GM18861 (cell line): Measurements from ENCODE around the gene IP6K3.
A peak's percentile ranks its signal among the peaks of the same experiment; 100 is the strongest.

Experiments
- ATAC-seq: cut with Tn5 transposase; IDR thresholded peaks from one replicate; pipeline ENCODE4 v1.9.1; 2021; ENCODE audit not compliant: unreplicated experiment

Gene IP6K3

DNA sequence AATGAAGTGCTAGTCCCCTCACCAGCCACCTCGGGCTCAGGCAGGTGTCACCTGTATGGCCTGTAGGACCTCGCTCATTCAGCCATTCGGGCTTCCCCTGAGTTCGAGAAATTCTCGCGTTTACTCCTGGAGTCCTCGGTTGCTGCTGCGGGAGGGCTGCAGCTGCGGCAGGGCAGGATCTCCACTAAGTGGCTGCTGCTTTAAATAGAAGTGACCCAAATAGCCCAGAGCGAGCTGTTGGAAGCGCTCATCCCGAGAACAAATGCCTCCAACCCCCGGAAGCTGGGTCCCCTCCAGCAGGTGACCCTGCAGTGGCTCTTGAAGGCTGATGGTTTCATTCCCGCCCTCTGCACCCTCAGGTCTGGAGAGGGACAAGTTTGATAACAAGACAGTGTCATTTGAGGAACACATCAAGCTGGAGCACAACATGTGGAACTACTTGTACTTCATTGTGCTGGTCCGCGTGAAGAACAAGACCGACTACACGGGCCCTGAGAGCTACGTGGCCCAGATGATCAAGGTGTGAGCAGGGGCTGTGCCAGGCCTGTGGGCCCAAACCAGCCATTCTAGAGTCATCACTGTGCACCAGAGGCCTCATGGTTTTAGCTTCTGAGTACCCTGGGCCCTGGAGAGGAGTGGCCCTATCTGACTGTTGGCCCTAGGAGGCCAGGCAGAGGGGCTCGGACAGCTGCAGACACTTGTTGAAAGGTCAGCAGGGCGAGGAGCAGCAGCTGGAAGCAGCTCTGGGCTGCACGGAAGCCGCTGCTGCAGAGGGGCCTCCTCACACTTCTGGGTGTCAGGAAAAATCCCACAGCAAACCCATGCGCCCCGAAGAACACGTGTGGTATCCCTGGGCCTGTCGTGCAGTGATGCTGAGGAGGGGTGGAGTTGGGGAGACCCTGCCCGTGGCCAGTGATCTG, 53.3 kb downstream of the IP6K3 start:
- ATAC-seq = no peak

DNA sequence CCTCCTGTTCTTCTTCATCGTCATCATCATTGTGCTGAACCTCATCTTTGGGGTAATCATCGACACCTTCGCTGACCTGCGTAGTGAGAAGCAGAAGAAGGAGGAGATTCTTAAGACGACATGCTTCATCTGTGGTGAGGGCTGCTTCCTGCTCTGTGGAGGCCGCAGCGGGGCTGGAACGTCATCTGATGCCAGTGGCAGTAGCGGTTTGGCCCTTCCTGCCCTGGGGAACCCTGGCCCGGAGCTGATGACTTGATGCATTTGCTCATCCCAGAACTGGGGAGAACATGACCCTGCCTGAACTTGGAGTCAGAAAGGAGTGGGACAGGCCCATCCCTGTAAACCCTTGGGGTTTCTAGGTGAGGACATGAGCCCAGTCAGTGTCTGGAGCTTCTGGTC, 53.9 kb downstream of the IP6K3 start:
- peak; percentile 53 for ATAC-seq

DNA sequence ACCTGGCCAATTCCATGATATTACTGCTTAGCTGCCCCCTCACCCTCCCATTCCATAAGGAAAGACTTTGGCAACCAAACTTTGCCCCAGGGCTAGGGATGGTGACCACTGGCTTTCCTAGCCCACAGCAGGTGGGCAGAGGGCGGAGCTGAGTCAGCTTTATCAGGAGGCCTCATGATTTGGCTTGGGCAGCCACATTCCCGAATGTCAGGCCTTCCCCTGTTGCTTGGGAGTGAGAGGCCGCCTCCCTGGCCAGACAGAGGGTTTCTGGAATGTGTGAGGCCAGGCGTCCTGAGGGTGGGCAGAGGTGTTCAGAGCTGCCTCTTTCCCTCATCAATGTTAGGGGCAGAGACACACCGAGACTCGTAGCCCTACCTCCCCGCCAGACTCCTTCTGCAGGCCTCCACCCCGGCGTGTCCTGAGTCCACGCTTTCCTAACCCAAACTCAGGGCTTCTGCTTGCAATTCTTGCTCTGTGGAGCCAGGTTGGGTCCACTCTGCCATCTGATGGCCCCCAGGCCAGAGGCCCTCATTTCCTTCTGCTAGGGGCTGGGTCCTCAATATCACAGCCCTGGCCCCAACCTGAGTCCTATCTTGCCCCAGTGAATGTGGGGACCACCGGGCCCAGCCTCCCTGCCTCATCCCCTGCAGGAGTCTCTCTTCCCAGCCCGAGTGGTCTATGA, 54.5 kb downstream of the IP6K3 start:
- no peak for ATAC-seq

DNA sequence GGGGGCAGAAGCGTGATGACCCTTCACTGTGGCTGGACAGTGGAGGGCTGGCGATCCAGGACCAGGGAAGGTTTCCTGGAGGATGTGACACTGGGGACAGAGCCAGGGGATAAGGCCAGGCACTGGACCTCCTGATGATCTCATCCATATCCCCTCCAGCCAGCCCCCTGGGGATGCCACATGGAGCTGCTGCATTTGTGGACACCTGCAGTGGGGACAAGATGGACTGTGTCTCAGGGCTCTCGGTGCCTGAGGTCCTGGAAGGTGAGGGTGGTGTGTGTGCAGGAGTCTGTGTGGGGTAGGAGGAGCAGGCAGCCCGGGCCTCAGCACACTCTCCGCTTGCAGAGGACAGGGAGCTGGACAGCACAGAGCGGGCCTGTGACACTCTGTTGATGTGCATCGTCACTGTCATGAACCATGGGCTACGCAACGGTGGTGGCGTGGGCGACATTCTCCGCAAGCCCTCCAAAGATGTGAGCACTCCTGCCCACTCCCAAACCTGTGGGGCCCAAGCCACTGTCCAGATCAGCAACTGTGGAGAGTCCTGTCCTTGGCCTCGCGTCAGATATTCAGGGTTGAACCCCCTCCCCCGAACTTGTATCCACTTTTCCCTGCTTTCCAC, 55.1 kb downstream of the IP6K3 start:
- ATAC-seq = no peak

DNA sequence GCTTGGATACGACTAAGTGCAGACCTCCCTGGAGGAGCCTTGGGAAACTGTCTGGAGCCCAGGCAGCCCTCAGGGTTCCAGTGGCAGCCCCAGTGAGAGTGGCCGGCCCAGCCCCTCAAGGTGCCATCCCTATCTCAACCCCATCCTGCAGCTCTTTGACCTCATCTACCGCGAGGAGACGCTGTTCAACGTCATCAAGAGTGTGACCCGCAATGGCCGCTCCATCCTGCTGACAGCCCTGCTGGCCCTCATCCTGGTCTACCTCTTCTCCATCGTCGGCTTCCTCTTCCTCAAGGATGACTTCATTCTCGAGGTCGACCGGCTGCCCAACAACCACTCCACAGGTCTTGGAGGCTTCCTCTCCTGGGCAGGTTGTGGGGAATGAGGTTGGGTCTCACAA, 55.9 kb downstream of the IP6K3 start:
- no peak for ATAC-seq

DNA sequence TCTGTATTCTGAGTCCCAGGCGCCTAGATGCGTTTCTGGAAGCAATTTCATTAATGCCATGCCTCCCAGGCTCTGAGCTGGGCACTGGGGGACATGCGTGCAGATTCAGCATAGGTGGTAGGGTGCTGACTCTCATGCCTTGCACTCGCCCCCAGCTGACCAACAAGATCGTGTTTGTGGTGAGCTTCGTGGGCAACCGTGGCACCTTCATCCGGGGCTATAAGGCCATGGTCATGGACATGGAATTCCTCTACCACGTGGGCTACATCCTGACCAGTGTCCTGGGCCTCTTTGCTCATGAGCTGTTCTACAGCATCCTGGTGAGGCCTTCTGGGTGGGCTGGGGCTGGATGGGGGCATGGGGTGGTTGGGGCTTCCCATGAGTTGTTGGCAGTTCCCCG, 56.8 kb downstream of the IP6K3 start:
- ATAC-seq = no peak

DNA sequence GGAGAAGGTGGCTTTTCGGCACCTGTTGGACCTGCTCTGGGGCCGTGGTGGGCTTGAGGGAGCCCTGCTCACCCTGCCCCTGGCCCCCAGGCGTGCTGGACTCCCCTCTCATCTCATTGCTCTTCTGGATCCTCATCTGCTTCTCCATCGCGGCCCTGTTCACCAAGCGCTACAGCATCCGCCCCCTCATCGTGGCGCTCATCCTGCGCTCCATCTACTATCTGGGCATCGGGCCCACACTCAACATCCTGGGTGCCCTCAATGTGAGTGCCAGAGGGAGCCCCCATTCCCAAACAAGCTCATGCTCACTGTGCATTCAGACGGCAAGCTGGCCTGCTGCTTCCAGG, 57.6 kb downstream of the IP6K3 start:
- ATAC-seq = no peak

DNA sequence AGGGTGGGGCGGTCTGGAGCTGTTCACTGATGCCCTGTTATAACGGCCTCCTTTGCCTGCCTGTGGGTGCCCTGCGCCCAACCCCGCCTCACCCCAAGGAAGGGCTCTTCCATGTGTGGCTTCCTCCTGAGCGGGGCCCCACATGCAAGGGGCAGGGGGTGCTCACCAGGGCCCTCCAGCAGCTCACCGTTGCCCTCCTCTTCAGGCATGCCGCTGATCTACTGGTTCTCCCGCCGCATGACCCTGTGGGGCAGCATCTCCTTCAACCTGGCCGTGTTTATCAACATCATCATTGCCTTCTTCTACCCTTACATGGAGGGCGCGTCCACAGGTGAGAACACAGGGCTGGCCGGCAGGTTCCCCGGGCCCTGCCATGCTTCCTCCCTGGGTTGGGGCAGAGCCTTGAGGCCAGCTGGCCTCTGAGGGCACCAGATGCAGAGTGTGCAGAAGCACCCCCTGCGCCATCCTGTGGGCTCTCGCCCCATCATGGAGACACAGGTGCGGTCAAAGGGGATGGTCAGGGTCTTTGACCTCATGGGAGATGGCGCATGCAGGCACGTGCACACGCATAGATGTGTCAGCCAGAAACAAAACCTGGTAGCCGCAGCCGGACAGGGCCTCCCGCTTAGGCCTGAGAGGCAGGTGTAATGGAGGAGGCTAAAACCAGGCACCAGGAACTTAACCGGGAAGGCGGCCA, 58.1 kb downstream of the IP6K3 start:
- ATAC-seq = no peak

DNA sequence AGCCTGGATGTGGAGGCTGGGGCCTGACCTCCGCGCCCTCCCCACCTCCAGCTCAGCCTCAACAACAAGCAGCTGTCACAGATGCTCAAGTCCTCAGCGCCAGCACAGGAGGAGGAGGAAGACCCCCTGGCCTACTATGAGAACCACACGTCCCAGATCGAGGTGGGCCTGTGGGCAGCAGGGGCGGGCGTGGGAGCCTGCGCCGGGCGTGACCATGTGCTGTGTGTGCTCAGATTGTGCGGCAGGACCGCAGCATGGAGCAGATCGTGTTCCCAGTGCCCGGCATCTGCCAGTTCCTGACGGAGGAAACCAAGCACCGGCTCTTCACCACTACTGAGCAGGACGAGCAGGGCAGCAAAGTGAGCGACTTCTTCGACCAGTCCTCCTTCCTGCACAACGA, 58.7 kb downstream of the IP6K3 start:
- ATAC-seq = no peak

DNA sequence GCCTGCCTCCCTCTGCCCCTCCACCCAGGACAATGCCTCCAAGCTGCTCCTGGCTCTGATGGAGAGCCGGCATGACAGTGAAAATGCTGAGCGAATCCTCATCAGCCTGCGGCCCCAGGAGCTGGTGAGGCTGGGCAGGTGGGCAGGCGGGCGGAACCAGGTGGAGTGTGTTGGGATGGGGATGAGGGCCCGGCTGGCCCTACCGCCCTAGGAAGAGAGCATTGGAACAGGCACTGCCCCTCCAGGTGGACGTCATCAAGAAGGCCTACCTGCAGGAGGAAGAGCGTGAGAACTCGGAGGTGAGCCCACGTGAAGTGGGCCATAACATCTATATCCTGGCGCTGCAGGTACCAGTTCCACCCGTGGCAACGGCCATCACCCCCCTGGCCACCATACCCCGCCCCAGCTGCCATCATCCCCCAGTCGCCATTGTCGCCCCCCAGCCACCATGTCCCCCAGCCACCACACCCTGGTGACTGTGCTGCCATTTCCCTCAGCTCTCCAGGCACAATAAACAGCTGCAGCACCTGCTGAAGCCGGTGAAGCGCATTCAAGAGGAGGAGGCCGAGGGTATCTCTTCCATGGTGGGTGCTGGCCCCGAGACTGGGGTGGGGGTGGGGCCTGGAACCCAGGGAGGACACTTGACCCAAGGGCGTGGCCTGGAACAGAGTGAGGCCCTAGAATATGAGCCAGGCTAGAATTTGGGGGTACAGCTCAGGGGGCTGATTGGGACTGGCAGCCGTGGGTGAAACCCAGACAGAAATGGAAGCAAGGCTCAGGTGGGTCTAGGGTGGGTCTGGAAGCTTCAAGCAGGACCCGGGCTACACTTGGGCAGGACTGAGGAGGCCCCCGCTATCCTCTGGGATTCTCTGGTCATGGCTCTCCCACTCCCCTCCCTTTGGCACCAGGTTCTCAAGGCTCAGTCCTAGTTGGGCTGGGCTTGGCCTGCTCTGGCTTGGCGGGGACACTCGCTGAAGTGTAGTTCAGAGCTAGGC, 59.4 kb downstream of the IP6K3 start:
- no peak for ATAC-seq

DNA sequence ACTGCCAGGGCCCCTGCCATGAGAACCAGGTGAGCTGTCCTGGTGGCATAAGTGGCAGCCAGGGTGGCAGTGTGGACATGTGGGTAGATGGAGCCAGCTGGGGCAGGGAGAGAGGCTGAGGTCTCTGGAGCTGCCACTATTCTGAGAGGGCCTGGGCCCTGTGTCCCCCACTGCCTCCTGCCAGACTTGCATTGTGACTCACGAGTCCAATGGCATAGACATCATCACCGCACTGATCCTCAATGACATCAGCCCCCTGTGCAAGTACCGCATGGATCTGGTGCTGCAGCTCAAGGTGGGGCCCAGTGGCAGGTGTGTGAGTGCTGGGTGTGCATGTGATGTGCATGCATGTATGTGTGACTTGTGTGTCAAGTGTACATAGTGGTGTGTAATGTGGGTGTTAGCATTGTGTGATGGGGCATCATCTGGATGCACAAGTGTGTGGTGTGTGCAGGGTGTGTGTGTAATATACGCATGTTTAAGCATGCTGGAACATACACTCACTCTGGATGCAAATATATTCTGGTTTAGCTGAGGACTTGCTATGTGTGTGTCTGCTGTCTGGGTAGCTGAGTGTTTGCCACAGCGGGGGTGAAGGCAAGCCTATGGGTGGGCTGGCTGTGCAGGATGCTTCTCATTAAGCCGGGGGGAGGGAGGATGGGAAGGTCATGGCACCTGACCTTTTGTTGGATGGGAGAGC, 60.3 kb downstream of the IP6K3 start:
- no peak for ATAC-seq

DNA sequence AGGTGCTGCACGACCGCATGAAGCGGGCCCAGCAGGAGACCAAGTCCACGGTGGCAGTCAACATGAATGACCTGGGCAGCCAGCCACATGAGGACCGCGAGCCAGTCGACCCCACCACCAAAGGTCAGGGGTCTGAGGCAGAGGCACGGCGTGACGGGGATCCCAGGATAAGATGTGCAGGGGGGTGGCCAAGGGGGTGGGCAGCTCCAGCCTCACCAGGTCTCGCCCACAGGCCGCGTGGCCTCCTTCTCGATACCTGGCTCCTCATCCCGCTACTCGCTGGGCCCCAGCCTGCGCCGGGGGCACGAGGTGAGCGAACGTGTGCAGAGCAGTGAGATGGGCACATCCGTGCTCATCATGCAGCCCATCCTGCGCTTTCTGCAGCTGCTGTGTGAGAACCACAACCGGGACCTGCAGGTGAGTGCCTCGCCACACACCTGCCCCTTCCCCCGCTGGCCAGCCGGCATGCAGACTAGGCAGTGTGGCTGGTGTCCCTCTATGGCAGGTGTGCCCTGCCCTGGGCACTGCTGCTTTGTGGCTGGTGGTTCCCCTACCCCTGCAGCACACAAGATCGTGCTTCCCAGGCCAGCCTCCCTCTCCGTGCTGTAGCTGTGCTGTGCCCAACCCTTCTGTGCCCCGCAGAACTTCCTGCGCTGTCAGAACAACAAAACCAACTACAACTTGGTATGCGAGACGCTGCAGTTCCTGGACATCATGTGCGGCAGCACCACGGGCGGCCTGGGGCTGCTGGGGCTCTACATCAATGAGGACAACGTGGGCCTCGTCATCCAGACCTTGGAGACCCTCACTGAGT, 61.1 kb downstream of the IP6K3 start:
- no peak for ATAC-seq

DNA sequence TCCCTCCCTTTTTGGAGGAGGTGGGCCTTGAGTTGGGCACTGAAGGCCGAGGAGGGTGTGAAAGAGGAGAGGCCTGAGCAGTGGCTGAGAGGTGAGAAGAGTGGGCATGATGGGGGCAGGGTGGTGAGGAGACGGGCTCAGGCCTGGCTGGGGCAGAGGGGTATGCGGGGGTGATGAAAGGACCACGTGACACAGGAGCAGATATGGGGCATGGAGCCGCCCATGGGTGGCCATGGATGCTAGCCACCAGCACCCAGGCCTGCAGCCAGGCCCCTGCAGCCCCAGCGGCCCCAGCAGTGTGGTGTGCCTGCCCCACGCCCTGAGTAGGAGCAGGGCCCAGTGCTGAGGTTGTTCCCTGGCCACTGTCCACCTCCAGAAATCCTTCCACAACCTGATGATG, 61.7 kb downstream of the IP6K3 start:
- no peak for ATAC-seq

DNA sequence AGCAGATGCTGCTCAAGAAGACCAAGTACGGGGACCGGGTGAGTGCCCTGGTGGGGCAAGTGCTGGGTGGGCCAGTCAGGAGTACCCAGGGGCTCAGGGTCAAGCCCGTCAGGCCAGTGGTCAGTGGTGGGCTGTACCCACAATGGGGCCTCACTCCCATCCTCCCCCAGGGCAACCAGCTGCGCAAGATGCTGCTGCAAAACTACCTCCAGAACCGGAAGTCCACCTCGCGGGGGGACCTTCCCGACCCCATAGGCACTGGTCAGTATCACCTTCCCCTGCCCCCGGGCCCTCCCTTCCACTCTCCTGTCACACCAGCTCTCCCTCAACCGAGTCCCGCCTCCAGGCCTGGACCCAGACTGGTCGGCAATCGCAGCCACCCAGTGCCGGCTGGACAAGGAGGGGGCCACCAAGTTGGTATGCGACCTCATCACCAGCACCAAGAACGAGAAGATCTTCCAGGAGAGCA, 62.2 kb downstream of the IP6K3 start:
- ATAC-seq = no peak

DNA sequence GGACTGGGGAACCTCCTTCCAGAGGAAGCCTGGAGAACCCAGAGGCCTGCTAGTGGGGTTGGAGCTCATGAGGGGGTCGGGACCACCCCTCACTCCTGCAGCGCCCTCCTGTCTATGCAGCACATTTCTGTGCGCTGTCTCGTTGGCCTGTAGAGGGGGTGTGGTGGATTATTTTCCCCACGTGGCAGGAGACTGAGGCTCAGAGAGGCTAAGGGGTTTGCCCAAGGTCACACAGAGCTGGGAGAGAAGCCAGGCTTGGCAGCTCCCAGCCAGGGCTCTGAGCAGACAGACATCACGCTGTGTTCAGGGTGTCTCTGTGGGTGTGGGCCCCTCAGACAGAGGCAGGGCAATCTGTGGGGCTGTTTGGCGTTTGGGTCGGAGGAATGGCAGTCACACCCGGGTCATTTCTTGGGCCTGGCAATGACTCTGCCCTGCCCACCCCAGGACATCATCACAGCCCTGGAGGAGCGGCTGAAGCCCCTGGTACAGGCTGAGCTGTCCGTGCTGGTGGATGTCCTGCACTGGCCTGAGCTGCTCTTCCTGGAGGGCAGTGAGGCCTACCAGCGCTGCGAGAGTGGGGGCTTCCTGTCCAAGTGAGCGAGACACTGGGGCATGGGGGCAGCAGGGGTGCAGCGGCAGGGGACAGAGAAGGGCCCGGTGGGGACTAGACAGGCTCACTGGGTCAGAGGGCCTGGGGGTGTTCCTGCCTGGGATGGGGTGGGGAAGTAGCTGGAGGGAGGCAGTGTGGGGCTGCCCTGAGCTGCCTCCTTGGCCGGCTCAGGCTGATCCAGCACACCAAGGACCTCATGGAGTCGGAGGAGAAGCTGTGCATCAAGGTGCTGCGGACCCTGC, 62.9 kb downstream of the IP6K3 start:
- ATAC-seq = no peak

DNA sequence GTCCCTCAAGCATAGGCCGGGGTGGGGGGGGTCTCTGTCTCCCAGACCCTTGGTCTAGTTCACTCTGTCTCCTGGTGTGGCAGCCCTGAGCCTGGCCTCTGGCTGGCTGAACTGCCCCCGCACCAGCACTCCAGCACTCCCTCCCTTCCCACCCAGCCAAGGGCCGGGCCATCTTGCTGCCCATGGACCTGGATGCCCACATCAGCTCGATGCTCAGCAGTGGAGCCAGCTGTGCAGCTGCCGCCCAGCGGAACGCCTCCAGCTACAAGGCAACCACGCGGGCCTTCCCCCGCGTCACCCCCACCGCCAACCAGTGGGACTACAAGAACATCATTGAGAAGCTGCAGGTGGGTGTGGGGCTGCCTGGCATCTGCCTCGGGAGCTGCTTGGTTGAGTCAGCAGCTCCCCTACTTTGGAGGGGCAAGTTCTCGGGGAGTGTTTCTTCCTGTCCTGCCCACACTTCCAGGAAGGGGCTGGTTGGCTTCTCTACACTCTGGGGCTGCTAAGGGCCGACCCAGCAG, 63.6 kb downstream of the IP6K3 start:
- ATAC-seq = no peak

DNA sequence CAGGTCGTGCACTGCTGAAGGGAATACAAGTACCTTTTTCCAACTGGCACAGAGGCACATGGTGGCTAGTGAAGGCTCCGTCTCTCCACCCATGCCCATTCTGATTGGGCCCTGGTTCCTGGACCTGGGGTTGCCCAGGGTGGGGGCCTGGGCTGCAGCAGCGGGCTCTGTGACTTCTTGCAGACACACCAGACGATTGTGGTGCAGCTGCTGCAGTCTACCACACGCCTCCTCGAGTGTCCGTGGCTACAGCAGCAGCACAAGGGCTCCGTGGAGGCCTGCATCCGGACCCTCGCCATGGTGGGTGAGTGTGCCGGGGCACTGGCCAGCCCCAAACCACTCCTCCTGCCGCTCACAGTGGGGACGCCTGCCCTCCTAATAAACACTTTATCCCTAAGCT, 64.4 kb downstream of the IP6K3 start:
- ATAC-seq = no peak

DNA sequence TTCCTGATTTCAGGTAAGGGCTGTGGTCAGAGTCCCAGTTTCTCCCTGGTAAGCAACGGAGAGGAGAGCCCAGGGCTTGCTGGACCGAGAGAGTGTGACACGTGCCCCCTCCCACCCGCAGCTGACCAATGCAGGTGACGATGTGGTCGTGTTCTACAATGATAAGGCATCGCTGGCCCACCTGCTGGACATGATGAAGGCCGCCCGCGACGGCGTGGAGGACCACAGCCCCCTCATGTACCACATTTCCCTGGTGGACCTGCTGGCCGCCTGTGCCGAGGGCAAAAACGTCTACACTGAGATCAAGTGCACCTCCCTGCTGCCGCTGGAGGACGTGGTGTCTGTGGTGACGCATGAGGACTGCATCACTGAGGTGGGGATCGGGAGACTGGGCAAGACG, 66.9 kb downstream of the IP6K3 start:
- ATAC-seq = no peak
